Suppressor macrophage (primary cell): ENCODE results near the gene CDKN2AIPNL.
"Not testable (repeated sequence)": the region's sequence is repeated elsewhere in the genome, so short reads cannot be mapped to it uniquely, and the experiment has no call there.

ENCODE experiments used
- DNase-seq, 4 experiments: peaks; one replicate each; pipeline ENCODE4 v3.0.0-alpha.2; 2020 to 2022

Gene CDKN2AIPNL

DNA sequence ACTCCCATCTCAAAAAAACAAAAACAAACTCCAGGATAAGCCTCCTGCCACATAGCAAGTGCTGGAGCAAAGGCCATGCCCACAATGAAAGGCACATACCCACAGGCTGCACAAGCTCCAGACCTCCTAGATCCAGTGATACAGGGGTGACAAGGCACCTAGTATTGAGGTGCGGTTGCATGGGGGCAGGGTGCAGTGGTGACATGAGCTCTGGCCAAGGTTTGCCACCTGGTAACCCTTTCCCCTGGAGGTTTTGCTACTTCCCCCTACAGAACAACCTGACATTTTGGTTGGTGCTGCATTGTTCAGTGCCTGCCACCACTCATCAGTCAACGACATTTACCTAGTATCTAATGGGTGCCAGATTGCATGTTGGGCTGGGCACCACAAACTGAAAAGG is 14.5 kb downstream of the CDKN2AIPNL start:
- DNase-seq: no peak

DNA sequence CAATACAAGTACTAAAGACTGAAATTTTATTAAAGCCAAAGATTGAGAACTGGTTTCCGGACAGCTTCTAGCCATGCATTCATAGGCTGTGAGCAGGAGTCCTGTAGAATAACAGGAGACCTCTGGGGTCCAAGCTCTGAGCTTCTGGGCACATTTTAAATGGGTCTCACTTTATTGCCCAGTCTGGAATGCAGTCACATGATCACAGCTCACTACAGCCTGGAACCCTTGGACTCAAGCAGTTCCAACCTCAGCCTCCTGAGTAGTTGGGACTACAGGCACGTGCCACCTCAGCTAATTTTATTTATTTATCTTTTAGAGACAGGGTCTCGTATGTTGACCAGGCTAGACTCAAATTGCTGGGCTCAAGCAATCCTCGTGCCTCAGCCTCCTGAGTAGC is 15.4 kb downstream of the CDKN2AIPNL start:
- no peak for DNase-seq

DNA sequence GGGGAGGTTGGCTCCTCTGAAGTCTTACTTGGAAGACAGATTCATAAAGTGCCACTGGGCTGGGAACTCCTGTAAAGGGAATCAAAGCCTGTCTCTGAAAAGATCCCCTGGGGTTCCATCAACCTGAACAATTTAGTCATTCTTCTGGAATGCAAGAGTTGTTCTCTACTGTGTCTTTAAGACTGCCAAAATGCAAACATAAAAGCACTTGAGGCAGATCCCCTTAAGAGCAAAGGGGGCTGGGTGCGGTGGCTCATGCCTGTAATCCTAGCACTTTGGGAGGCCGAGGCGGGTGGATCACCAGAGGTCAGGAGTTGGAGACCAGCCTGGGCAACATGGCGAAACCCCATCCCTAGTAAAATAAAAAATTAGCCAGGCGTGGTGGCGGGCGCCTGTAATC is 16.7 kb downstream of the CDKN2AIPNL start:
- DNase-seq: no peak

DNA sequence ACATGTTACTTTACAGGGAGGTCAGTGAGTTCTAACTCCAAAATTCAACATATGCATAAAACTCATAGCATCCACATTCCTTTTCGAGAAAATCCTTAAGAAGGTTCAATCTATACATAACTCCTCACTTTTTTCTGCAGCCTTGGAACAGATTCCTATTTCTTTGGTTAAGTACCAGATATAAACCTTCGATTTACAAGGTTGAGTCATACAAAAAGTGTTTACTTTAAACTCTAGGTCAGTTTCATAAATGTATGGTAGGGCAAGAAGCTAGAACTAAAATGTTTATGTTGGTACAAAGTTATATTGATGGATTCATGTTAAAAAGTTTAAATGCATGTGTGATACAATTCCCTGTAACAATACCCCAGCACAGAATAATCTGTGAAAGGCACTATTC is 19.4 kb downstream of the CDKN2AIPNL start:
- DNase-seq: no peak

DNA sequence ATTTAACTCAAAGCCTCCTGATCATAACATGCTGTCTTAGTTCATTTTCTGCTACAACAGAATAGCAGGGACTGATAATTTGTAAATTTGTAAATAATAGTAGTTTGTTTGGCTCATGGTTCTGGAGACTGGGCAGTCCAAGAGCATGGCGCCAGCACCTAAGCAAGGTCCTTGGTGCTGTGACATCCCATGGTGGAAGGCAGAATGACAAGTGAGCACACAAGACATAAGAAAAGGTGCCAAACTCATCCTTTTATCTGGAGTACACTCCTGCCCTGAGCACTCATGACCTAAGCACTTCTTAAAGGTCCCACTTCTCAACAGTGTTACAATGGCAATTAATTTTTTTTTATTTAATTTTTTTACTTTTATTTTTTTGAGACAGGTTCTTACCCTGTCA is 24.2 kb downstream of the CDKN2AIPNL start:
- DNase-seq: no peak

DNA sequence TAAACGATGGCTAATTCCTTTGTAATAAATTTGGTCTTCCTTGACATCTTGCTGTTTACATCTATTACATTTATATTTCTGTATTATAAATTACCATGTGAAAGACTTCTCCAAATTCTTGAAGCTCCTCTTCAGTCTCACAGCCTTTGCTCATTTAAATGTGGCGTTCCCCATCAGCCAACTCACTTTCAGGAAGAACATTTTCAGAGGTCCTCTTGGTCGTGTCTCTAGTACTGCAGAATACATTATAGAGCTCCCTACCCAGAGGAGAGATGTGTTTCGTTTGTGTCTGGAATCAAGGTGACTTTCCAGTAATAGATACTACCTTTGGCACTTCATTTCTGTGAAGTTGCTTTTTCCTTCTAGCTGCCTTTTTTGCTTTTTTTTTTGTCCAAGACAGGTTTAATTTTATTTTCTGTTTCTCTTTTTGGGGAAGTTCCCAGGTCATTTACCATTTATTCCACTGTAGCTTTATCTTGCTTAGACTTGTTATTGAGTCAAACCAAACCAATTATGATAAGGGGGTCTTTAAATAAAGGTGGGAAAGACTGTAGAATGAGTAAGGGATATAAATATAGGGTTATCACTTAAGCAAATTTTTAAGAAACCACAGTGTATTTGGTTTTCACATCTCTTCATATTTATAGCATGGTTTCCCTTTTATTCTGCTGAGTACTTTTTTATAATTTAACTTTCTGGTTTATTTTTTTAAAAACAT is 27.5 kb downstream of the CDKN2AIPNL start:
- DNase-seq: no peak

DNA sequence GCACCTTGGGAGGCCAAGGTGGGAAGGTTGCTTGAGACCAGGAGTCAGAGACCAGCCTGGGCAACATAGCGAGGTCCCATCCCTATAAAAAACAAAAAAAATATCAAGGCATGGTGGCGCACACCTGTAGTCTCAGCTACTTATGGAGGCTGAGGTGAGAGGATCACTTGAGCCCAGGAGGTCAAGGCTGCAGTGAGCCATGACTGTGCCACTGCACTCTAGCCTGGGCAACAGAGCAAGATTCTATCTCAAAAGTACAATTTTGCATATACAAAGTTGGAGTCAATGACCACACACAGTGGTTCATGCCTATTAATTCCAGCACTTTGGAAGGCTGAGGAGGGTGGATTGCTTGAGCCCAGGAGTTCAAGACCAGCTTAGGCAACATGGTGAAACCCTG is 29.5 kb downstream of the CDKN2AIPNL start:
- DNase-seq: not testable (repeated sequence)

DNA sequence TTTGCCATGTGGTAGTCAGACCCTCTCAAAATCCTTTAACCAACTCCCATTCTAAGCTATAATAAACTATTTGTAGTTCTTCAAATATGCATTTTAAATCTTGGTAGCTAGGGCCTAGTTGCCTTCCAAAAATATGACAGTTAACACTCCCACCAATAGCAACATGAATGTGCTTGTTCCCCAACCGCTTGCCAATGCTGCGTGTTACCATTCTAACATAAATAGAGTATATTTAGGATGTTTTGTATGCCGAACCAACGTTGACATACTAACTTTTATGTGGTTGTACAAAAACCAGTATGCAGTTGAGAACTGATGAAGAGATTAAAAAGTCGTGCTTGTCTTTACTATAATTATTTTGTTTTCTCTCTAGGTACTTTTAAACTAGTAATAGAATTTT is 31.3 kb downstream of the CDKN2AIPNL start:
- no peak for DNase-seq

DNA sequence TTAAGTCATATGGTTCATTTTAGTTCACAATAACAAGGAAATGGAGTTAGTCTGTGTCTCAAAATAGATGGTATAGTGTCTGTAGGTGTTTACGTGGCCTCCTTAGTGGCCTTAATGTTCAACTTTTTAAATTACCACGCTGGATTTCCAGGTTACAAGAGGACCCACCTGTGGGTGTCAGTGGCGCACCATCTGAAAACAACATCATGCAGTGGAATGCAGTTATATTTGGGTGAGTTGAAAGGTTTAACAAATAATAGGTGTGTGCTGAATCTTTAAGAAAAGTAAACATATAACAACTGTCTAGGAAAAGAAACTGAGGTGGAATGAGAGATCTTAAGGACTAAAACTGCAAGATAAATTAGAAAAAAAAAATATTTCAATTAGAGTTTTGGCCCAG is 37.4 kb downstream of the CDKN2AIPNL start:
- no peak for DNase-seq

DNA sequence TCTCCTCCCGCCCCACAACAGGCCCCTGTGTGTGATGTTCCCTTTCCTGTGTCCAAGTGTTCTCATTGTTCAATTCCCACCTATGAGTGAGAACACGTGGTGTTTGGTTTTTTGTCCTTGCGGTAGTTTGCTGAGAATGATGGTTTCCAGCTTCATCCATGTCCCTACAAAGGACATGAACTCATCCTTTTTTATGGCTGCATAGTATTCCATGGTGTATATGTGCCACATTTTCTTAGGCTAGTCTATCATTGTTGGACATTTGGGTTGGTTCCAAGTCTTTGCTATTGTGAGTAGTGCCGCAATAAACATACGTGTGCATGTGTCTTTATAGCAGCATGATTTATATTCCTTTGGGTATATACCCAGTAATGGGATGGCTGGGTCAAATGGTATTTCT is 38.0 kb downstream of the CDKN2AIPNL start:
- not testable (repeated sequence) for DNase-seq

DNA sequence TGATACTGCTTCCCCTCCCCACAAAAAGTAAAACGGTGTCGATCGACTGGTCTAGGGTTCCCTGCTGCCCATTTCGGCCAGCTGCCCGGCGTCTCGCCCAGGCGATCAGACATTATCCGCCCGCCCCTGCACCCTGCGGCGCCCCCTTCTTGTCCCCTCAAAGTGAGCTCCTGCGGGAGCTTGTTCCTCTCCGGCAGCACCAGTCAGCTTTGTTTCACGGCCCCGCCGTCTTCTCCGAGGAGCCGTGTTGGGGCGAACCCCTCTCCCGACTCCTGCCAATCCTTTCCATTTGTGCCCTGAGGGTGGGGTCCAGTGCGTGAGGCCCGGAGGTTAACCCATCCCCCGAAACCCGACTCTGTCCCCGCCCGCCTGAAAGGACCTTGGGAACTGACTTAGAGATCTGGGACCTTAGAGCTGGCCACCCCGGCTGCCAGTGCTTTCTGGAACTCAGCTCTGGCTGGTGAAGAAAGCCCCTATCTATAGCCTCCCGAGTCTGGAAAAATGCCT is 39.8 kb downstream of the CDKN2AIPNL start:
- DNase-seq: peak; percentile 52 to 70 (median 62)

DNA sequence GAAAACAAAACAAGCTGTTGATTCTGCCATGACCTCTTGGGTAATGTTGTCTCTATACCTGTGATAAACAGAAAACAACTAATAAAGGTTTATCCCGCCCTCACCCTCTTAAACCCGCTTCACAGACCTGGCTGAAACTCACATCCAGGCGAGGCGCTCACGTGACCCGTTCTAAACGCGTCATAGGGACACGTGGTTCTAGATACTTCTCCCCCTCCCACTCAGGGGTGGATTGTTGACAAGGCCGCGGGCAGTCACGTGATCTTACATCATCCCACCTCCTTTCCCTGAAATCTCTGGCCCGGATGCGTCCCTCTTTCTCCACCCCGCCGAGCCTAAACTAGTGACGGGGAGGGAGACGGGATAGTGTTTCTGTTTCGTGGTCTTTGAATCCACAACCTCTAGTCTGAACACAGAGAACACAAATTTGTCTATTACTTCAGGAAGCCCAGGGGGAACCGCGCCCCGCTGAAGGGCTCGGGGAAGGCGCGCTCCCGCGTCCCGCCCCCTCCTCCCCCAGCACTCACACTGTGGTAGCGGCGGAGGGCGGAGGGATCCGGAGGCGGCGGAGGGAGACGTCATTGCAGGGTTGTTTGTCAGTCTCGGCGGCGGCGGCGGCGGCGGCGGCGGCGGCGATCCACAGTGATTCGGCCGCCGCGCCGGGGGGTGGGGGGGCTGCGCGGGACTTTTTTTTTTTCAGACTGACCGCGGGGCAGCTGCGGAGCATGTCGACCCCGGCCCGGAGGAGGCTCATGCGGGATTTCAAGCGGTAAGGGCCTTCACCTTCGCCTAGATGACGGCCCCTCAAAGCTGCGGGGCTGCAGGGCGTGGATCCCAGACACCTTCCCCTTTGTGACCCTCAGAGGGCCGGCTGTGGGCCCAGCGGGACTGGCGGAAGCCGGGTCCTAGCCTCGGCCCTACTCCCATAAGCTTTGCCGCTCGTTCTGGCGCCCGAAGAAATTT is 40.5 kb downstream of the CDKN2AIPNL start, which contains the start of gene UBE2B:
Gene UBE2B, plus strand, starts transcription at position 699 of the 963 bp plus-strand sequence. Its CDS starts 27 bp downstream, at position 726.
- peak; percentile 98 to 100 (median 98) for DNase-seq

DNA sequence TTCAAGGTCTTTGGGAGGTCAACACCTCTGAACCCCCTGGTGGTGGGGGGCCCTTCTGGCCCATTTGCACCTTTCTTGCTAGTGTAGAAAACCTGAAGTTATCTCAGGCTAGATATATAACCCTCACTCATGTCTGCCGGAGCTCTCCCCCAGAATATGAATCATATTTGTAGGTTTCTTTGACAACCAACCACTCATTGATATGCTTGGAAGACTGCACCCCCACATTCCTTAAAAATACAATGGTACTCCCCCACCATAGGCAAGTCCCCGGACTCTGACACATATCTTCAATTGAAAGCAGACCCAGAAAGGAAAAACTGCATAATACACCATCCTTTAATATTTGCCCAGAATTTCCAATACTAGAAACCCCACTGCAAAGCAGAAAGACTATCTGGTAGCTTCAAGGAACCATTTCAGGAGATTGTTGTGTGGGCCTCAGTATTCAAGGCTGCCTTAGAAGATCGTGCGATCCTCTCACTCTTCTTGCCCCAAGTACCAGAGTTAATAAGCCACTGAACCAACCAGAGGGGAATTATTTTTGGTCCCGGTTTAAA is 41.3 kb downstream of the CDKN2AIPNL start:
- DNase-seq: peak in 2 of 4 experiments; percentile 6 to 20

DNA sequence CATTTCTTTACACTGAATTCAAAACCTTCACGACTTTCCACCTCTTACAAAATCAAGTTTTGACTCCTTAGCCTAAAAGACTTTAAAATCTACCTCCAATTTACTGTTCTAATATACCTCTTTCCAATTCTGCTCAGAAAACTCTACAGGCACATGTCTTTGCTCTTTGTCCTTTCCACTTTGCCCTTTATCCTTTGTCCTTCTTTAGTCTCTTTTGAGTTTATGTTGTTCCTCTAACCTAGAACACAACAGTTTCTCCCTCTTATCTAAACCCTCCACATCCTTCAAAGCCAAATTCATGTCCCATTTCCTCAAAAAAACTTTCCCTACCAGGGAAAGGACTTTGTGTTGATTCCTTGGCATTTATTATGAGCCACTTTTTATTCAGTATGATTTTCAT is 46.1 kb downstream of the CDKN2AIPNL start:
- DNase-seq: no peak

DNA sequence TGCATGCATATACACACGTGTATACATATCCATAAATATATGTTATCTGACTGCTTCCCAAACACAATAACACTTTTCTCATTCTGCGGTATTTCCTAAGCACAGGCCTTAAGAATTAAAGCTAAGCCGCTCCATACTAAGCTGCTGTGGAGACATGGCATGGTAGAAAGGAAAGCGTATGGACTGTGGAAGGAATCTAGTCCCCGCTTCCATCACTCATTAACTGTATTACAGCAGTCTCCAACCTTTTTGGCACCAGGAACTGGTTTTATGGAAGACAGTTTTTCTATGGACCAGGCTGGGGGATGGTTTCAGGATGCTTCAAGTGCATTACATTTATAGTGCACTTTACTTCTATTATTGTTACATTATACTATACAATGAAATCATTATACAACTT is 56.0 kb downstream of the CDKN2AIPNL start:
- DNase-seq: no peak
